Lower leg skin (tissue), 4 donors: Measurements from ENCODE around the gene MTMR1. TPM values are rescaled to one million over a fixed set of nuclear protein-coding genes. Genes with fewer than 3 reads are reported as not detected.

Experiments
- DNase-seq, 2 donors: peaks; one replicate each; pipeline ENCODE4 v3.0.0-alpha.2; 2019; ENCODE audit warnings: low spot score in 2 of 2
- H3K4me3 ChIP-seq: fragments of 200-600 bp; sonication (generic); 2 replicates; pipeline ENCODE4 v1.5.1; 2017; ENCODE audit warnings: mild to moderate bottlenecking, low read depth; ENCODE audit not compliant: poor library complexity, severe bottlenecking
- CTCF ChIP-seq, 3 donors: fragments of 450-650 bp; IDR thresholded peaks; one replicate each; pipeline ENCODE4 v1.5.1; 2016; ENCODE audit warnings: antibody characterized with exemption in 3 of 3, mild to moderate bottlenecking in 3 of 3, moderate library complexity in 2 of 3
- POLR2A ChIP-seq, 2 donors: fragments of 450-650 bp; IDR thresholded peaks; one replicate each; pipeline ENCODE4 v1.6.1; 2016 to 2017; ENCODE audit warnings: antibody characterized with exemption in 2 of 2, mild to moderate bottlenecking in 1 of 2, moderate library complexity in 1 of 2
- WGBS, 2 donors: methylation state at CpG; one replicate each; pipeline ENCODE4 v1.1.5; 2018; 5-methylcytosine and 5-hydroxymethylcytosine counted together
- intact Hi-C: fragments of 100-400 bp; cut with DNase I; formaldehyde crosslinking; loops from one replicate; pipeline ENCODE4 v1.15.0; 2023; ENCODE audit warnings: low total_unique reads
- total RNA-seq, 4 donors: library from RNA; depleted of rRNA; stranded (reverse); fragments of >200 nt; gene quantifications; one replicate each; pipeline ENCODE4 v1.1.0, GENCODE V29; 2016

The MTMR1 gene
- total RNA-seq, 4 donors from 2014 or later = 27.7 to 77.0 (median 45.9) TPM

GRCh38 chrX:150767045-150767395 is 73.8 kb downstream of the MTMR1 start:
- whole genome bisulfite sequencing, 2 donors = 20 to 57% methylated on average over 2 to 9 of the region's 9 CpGs
- intact Hi-C loops = no loop called here
- DNase-seq = peak in 1 of 2 donors; percentile 83
- no peak for TF ChIP-seq CTCF (IDR thresholded peaks at IDR 0.05)
- no peak for TF ChIP-seq POLR2A (IDR thresholded peaks at IDR 0.05)
- no peak overlapping the region for H3K4me3 ChIP-seq

GRCh38 chrX:150767475-150768131 is 74.4 kb downstream of the MTMR1 start:
- peak in 1 of 2 donors; percentile 69 for DNase-seq
- H3K4me3 ChIP-seq = no peak overlapping the region
- 76 to 87% methylated on average over 4 to 17 of the region's 17 CpGs for WGBS, 2 donors
- TF ChIP-seq POLR2A (IDR thresholded peaks at IDR 0.05) (no peak), CTCF (IDR thresholded peaks at IDR 0.05) (no peak)
- intact Hi-C loops = no loop called here

GRCh38 chrX:150768132-150768485 is 74.9 kb downstream of the MTMR1 start:
- H3K4me3 ChIP-seq = no peak overlapping the region
- intact Hi-C loops = no loop called here
- TF ChIP-seq POLR2A (IDR thresholded peaks at IDR 0.05) (no peak), CTCF (IDR thresholded peaks at IDR 0.05) (no peak)
- WGBS, 2 donors = 59 to 79% methylated on average over 10 of the region's 10 CpGs
- DNase-seq = peak in 1 of 2 donors; percentile 79

GRCh38 chrX:150768580-150769190 is 75.5 kb downstream of the MTMR1 start:
- no peak overlapping the region for H3K4me3 ChIP-seq
- peak in 1 of 2 donors; percentile 84 for DNase-seq
- intact Hi-C loops = no loop called here
- WGBS, 2 donors = 41 to 79% methylated on average over 10 to 18 of the region's 19 CpGs
- TF ChIP-seq CTCF (IDR thresholded peaks at IDR 0.05) = no peak
- no peak for TF ChIP-seq POLR2A (IDR thresholded peaks at IDR 0.05)

GRCh38 chrX:150769408-150769807 is 76.2 kb downstream of the MTMR1 start:
- intact Hi-C loops = no loop called here
- no peak for TF ChIP-seq CTCF (IDR thresholded peaks at IDR 0.05)
- TF ChIP-seq POLR2A (IDR thresholded peaks at IDR 0.05) = no peak
- peak in 1 of 2 donors; percentile 72 for DNase-seq
- 80 to 90% methylated on average over 10 to 13 of the region's 13 CpGs for WGBS, 2 donors
- no peak overlapping the region for H3K4me3 ChIP-seq
